CD4-positive, CD25-positive, alpha-beta regulatory T cell (primary cell): ENCODE data around the gene SNRPD2. TPM values are rescaled to one million over a fixed set of nuclear protein-coding genes. Genes with fewer than 3 reads are reported as not detected.
A peak's percentile ranks its signal among the peaks of the same experiment; 100 is the strongest.
"Not testable (repeated sequence)": the region's sequence is repeated elsewhere in the genome, so short reads cannot be mapped to it uniquely, and the experiment has no call there.

Experiments
- ATAC-seq, 2 donors: fragments of 150-1000 bp; cut with Tn5 transposase; one replicate each; pipeline ENCODE4 v1.10.0; 2021; ENCODE audit warnings: low read depth in 2 of 2, moderate number of reproducible peaks in 2 of 2, moderate library complexity in 1 of 2
- DNase-seq, 3 donors: peaks; one replicate each; pipeline versions ENCODE4 v3.0.0 to v3.0.0-alpha.2; 2012 to 2022; ENCODE audit warnings: mixed read lengths in 1 of 3
- H3K27ac ChIP-seq: one replicate; pipeline ENCODE4 v1.7.0; 2013; ENCODE audit warnings: mild to moderate bottlenecking, low read length; ENCODE audit not compliant: insufficient read depth, poor library complexity, severe bottlenecking
- H3K27me3 ChIP-seq: one replicate; pipeline ENCODE4 v1.7.0; 2013; ENCODE audit warnings: low read length; ENCODE audit not compliant: control insufficient read depth, insufficient read depth
- H3K36me3 ChIP-seq: one replicate; pipeline ENCODE4 v1.7.0; 2013; ENCODE audit warnings: mild to moderate bottlenecking, low read length, moderate library complexity; ENCODE audit not compliant: control insufficient read depth, insufficient read depth
- H3K4me1 ChIP-seq: 2 replicates; pipeline ENCODE4 v1.7.0; 2013; ENCODE audit warnings: mild to moderate bottlenecking, low read length; ENCODE audit not compliant: insufficient read depth, control insufficient read depth, poor library complexity, severe bottlenecking
- H3K4me3 ChIP-seq: one replicate; pipeline ENCODE4 v1.7.0; 2013; ENCODE audit warnings: low read depth, mild to moderate bottlenecking, low read length, moderate library complexity
- H3K9me3 ChIP-seq, 2 experiments: 1 replicate in 1 of 2; 2 replicates in 1 of 2; pipeline ENCODE4 v1.7.0; 2013; ENCODE audit warnings: low read length in 2 of 2, mild to moderate bottlenecking in 1 of 2, moderate library complexity in 1 of 2; ENCODE audit not compliant: control insufficient read depth in 2 of 2
- H3K27ac Mint-ChIP-seq, 3 donors: one replicate each; pipeline ENCODE4 v1.8.0; 2020 to 2022; ENCODE audit warnings: mild to moderate bottlenecking in 3 of 3, mixed read lengths in 3 of 3, moderate library complexity in 2 of 3
- H3K27me3 Mint-ChIP-seq: one replicate; pipeline ENCODE4 v1.8.0; 2022; ENCODE audit warnings: mild to moderate bottlenecking, mixed read lengths
- H3K36me3 Mint-ChIP-seq: one replicate; pipeline ENCODE4 v1.8.0; 2020; ENCODE audit warnings: mixed read lengths
- H3K4me1 Mint-ChIP-seq, 4 donors: one replicate each; pipeline ENCODE4 v1.8.0; 2020 to 2022; ENCODE audit warnings: mixed read lengths in 4 of 4, mild to moderate bottlenecking in 1 of 4
- H3K4me3 Mint-ChIP-seq, 4 donors: one replicate each; pipeline ENCODE4 v1.8.0; 2020 to 2022; ENCODE audit warnings: mild to moderate bottlenecking in 4 of 4, mixed read lengths in 4 of 4, moderate library complexity in 3 of 4
- H3K9me3 Mint-ChIP-seq, 7 donors: one replicate each; pipeline ENCODE4 v1.8.0; 2020 to 2022; ENCODE audit warnings: mixed read lengths in 7 of 7, mild to moderate bottlenecking in 3 of 7, moderate library complexity in 2 of 7
- polyA plus RNA-seq, 4 donors: library from polyadenylated mRNA; unstranded; fragments of 300-500 nt; fragmentation: Illumina TruSeq; gene quantifications; one replicate each; pipeline ENCODE4 v1.2.3, GENCODE V29; 2021
- total RNA-seq: library from RNA; stranded (reverse); gene quantifications from one replicate; pipeline ENCODE4 v1.2.3, GENCODE V29; 2022

The SNRPD2 gene
- total and polyA plus RNA-seq, 5 donors from 2014 or later, result 271 to 1,255 (median 1,082) TPM

DNA sequence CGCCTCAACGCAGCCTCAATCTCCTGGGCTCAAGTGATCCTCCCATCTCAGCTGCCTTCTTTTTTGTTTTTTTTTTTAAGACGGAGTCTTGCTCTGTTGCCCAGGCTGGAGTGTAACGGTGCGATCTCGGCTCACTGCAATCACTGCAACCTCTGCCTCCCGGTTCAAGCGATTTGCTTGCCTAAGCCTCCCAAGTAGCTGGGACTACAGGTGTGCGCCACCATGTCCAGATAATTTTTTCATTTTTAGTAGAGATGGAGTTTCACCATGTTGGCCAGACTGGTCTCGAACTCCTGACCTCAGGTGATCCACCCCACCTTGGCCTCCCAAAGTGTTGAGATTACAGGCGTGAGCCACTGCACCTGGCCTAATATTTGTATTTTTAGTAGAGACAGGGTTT is 28.3 kb upstream of the SNRPD2 start:
- H3K36me3 Mint-ChIP-seq, DNase-seq, H3K27ac ChIP-seq, H3K27me3 ChIP-seq, ATAC-seq, H3K4me3 ChIP-seq, H3K9me3 Mint-ChIP-seq, H3K27me3 Mint-ChIP-seq, H3K9me3 ChIP-seq: not testable (repeated sequence)
- Mint-ChIP-seq H3K27ac (peak overlapping the region in 1 of 3 donors; percentile 56), H3K4me3 (peak overlapping the region in 2 of 4 donors; percentile 16 to 78), H3K4me1 (peaks cover 12 to 60% (median 31%) of the 10 kb centered on the region in 4 donors)
- Histone ChIP-seq H3K36me3 (peaks cover 21% of the 10 kb centered on the region), H3K4me1 (peaks cover 21% of the 10 kb centered on the region)

DNA sequence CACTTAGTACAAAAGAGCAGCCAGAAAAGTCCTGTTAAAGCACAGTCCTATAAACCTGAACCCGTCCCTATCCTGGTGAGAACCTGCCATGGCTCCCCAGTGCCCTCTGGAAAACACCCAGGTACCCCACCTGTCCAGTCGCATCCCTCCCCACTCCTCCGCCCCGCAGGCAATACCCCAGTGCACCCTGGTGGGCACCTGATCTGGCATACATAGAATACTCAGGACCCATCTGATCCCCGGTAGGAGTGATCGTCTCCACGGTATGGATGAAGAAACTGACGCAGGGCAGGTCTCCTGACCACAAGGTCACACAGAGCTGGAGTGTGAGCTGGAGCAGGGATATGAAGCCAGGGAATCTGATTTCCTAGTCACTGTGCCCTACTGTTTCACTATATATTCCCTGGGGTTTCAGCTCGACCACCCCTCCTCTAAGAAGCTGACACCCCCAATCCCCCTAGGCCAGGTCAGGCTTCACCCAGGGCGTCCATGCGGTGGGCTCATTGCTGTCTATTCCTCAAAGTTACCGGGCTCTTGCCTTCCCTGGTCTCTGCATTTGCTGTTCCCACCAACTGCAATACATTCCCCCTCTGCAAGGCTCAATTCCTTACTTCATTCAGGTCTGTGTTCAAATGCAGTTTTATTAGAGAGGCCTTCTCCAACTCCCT is 26.4 kb upstream of the SNRPD2 start:
- ATAC-seq, result no peak
- Histone ChIP-seq H3K27me3 (no peaks in the 10 kb centered on the region), H3K4me3 (peak overlapping the region; percentile 78), H3K36me3 (peaks cover 13% of the 10 kb centered on the region), H3K9me3 (no peaks in the 10 kb centered on the region), H3K27ac (peak overlapping the region; percentile 94), H3K4me1 (peaks cover 21% of the 10 kb centered on the region)
- peaks cover 8% of the 10 kb centered on the region for H3K36me3 Mint-ChIP-seq
- H3K27ac Mint-ChIP-seq, result peak overlapping the region; percentile 92 to 98 (median 94)
- H3K4me1 Mint-ChIP-seq, result peaks cover 14 to 61% (median 33%) of the 10 kb centered on the region in 4 donors
- no peaks in the 10 kb centered on the region for H3K27me3 Mint-ChIP-seq
- H3K9me3 Mint-ChIP-seq, result no peaks in the 10 kb centered on the region
- peak overlapping the region; percentile 91 to 99 (median 94) for H3K4me3 Mint-ChIP-seq
- no peak for DNase-seq

- Mint-ChIP-seq H3K36me3 (peaks cover 8% of the 10 kb centered on the region), H3K4me1 (peaks cover 14 to 61% (median 33%) of the 10 kb centered on the region in 4 donors), H3K27me3 (no peaks in the 10 kb centered on the region), H3K4me3 (peak overlapping the region; percentile 91 to 99 (median 94)), H3K9me3 (no peaks in the 10 kb centered on the region), H3K27ac (peak overlapping the region; percentile 79 to 98 (median 94))
- Histone ChIP-seq H3K36me3 (peaks cover 7% of the 10 kb centered on the region), H3K4me3 (peak overlapping the region; percentile 94), H3K9me3 (no peaks in the 10 kb centered on the region), H3K27ac (peak overlapping the region; percentile 94), H3K4me1 (peaks cover 21% of the 10 kb centered on the region), H3K27me3 (no peaks in the 10 kb centered on the region)
- peak; percentile 96 to 97 for ATAC-seq
- peak; percentile 97 to 99 (median 98) for DNase-seq
Observed at GRCh38 chr19:45717131-45717982, 25.6 kb upstream of the SNRPD2 start.

DNA sequence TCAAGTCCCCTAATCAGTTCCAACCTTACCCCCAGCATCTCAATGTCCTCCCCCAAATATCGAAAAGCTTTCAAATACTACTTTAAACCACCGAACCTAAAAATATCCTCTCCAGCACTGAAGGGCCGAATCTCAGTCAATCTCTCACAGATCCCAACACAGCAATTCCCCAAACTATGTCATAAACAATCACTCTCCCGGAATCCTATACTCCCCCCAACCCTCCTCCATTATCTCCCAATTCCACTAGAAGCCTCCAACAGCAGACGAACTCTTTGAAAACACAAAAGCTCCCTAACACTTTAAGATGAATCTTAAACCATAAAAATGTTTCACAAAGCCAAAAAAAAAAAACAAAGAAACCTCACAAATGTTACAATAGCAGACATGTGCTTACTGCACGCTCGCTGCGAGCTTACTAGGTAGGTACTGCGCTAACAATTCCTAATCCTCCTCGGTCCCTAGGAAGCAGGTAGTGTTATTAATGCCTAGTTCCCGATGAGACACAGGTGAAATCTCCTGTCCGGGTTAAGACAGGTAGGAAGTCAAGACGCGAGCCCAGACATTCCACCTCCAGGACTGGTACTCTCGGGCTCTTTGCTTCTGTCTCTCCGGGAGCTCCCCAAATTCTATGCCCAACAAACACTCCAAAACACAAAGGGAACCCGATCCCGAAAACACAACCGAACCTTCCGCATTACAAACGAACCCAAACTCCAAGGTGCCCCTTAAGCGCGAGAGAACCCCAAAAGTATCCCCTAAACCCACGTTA is 24.8 kb upstream of the SNRPD2 start:
- Mint-ChIP-seq H3K27ac (peak overlapping the region; percentile 79 to 98 (median 94)), H3K4me1 (peaks cover 14 to 60% (median 33%) of the 10 kb centered on the region in 4 donors), H3K9me3 (no peaks in the 10 kb centered on the region), H3K4me3 (peak overlapping the region; percentile 91 to 99 (median 94)), H3K36me3 (peaks cover 11% of the 10 kb centered on the region), H3K27me3 (no peaks in the 10 kb centered on the region)
- no peaks in the 10 kb centered on the region for H3K27me3 ChIP-seq
- H3K9me3 ChIP-seq, result no peaks in the 10 kb centered on the region
- H3K36me3 ChIP-seq, result peaks cover 6% of the 10 kb centered on the region
- ATAC-seq, result no peak
- peak overlapping the region; percentile 94 for H3K27ac ChIP-seq
- H3K4me3 ChIP-seq, result peak overlapping the region; percentile 94
- peaks cover 21% of the 10 kb centered on the region for H3K4me1 ChIP-seq
- peak in 1 of 3 donors; percentile 38 for DNase-seq

- no peak overlapping the region for H3K4me3 ChIP-seq
- Mint-ChIP-seq H3K4me3 (peak overlapping the region; percentile 91 to 99 (median 94)), H3K9me3 (no peaks in the 10 kb centered on the region), H3K27ac (peak overlapping the region in 1 of 3 donors; percentile 28), H3K27me3 (peaks cover 5% of the 10 kb centered on the region), H3K4me1 (peaks cover 14 to 65% (median 37%) of the 10 kb centered on the region in 4 donors), H3K36me3 (peaks cover 17% of the 10 kb centered on the region)
- H3K27ac ChIP-seq, result no peak overlapping the region
- no peaks in the 10 kb centered on the region for H3K27me3 ChIP-seq
- DNase-seq (no peak), ATAC-seq (no peak)
- H3K4me1 ChIP-seq, result peaks cover 21% of the 10 kb centered on the region
- no peaks in the 10 kb centered on the region for H3K9me3 ChIP-seq
- H3K36me3 ChIP-seq, result peaks cover 6% of the 10 kb centered on the region
Observed at GRCh38 chr19:45715139-45715538, 23.4 kb upstream of the SNRPD2 start.

DNA sequence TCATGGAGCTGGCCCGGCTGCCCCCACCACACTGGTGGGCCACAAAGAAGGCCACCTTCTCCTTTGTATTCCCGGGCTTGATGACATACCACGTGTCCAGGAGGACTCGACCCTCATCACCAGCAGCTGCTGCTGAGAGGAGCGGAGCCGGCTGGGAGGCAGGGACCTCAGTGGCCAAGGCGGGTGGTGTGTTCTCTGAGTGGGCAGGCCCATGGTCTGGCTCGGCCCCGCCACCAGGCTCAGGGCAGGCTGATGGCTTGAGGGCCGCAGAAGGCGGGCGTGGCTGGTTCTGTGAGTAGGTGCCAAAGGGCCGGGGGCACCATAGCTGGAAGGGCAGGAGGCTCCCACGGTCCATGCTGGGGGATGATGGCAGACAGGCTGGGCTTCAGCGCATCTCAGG is 21.4 kb upstream of the SNRPD2 start:
- Mint-ChIP-seq H3K36me3 (peaks cover 9% of the 10 kb centered on the region), H3K27me3 (peaks cover 5% of the 10 kb centered on the region), H3K9me3 (no peaks in the 10 kb centered on the region), H3K27ac (peak overlapping the region in 1 of 3 donors; percentile 20), H3K4me3 (no peak overlapping the region), H3K4me1 (peaks cover 14 to 56% (median 34%) of the 10 kb centered on the region in 4 donors)
- Histone ChIP-seq H3K9me3 (no peaks in the 10 kb centered on the region), H3K27ac (no peak overlapping the region), H3K4me1 (peaks cover 17% of the 10 kb centered on the region), H3K4me3 (no peak overlapping the region), H3K27me3 (no peaks in the 10 kb centered on the region), H3K36me3 (peaks cover 4% of the 10 kb centered on the region)
- no peak for DNase-seq
- ATAC-seq, result no peak

DNA sequence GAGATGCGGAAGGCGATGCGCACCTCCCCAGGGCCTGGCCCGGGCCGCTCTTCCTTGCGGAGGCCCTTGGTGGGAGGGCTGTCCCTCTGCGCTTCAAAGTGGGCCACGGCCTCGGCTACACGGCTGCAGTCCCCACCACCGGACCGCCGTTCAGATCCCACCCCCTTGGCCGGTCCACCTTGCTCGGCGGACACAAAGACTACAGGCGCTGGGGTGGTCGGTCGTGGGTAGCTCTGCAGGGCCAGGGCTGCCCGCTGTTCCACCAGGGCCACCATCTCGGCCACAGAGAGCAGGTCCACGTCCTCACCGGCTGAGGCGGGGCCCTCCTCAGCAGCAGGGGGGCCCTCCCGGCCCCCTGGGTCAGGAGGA is 20.9 kb upstream of the SNRPD2 start:
- Mint-ChIP-seq H3K36me3 (peaks cover 9% of the 10 kb centered on the region), H3K4me3 (no peak overlapping the region), H3K4me1 (peaks cover 14 to 51% (median 32%) of the 10 kb centered on the region in 4 donors), H3K27ac (no peak overlapping the region), H3K27me3 (peaks cover 5% of the 10 kb centered on the region), H3K9me3 (no peaks in the 10 kb centered on the region)
- no peaks in the 10 kb centered on the region for H3K9me3 ChIP-seq
- no peaks in the 10 kb centered on the region for H3K27me3 ChIP-seq
- no peak overlapping the region for H3K4me3 ChIP-seq
- ATAC-seq (no peak), DNase-seq (no peak)
- H3K36me3 ChIP-seq, result peaks cover 4% of the 10 kb centered on the region
- peaks cover 12% of the 10 kb centered on the region for H3K4me1 ChIP-seq
- H3K27ac ChIP-seq, result no peak overlapping the region
